Calu3 (cell line): Measurements from ENCODE around the gene GM2A. TPM values are rescaled to one million over a fixed set of nuclear protein-coding genes. Genes with fewer than 3 reads are reported as not detected.
"Not testable (repeated sequence)": the region's sequence is repeated elsewhere in the genome, so short reads cannot be mapped to it uniquely, and the experiment has no call there.

Source experiments
- BruUV-seq: library from RNA; stranded (reverse); fragments of 400-500 nt; replicated peaks from 2 replicates; lab custom pipeline; 2021; lab: Mats Ljungman, UMichigan
- CTCF ChIA-PET: fragments of 300-600 bp; sonication (Branson Sonifier 250); formaldehyde crosslinking; loops from one replicate; lab custom pipeline; 2022; ENCODE audit warnings: antibody characterized with exemption; lab: Charles Lee
- DNase-seq: peaks from one replicate; pipeline ENCODE4 v3.0.0; 2022
- H3K27ac Mint-ChIP-seq: one replicate; pipeline ENCODE4 v1.8.0; 2022; ENCODE audit warnings: mixed read lengths; ENCODE audit not compliant: unreplicated experiment
- H3K27me3 Mint-ChIP-seq: one replicate; pipeline ENCODE4 v1.8.0; 2022; ENCODE audit warnings: mixed read lengths; ENCODE audit not compliant: unreplicated experiment
- H3K36me3 Mint-ChIP-seq: one replicate; pipeline ENCODE4 v1.8.0; 2022; ENCODE audit warnings: mild to moderate bottlenecking, moderate library complexity, mixed read lengths; ENCODE audit not compliant: insufficient read depth, unreplicated experiment
- H3K4me1 Mint-ChIP-seq: one replicate; pipeline ENCODE4 v1.8.0; 2022; ENCODE audit warnings: mild to moderate bottlenecking, low read depth, mixed read lengths; ENCODE audit not compliant: unreplicated experiment
- H3K4me3 Mint-ChIP-seq: one replicate; pipeline ENCODE4 v1.8.0; 2022; ENCODE audit warnings: mild to moderate bottlenecking, low read depth, moderate library complexity, mixed read lengths; ENCODE audit not compliant: unreplicated experiment
- H3K9me3 Mint-ChIP-seq: one replicate; pipeline ENCODE4 v1.8.0; 2022; ENCODE audit warnings: low read depth, mixed read lengths; ENCODE audit not compliant: unreplicated experiment
- CTCF ChIP-seq: fragments of 200-600 bp; IDR thresholded peaks from one replicate; pipeline ENCODE4 v1.8.0; 2022; ENCODE audit warnings: antibody characterized with exemption; ENCODE audit not compliant: unreplicated experiment
- intact Hi-C: fragments of 100-400 bp; cut with micrococcal nuclease; formaldehyde crosslinking; loops from one replicate; pipeline ENCODE4 v1.10.0; 2022; ENCODE audit not compliant: unreplicated experiment
- total RNA-seq: library from RNA; stranded (reverse); gene quantifications from 2 replicates; pipeline ENCODE4 v1.2.3, GENCODE V29; 2022

Gene GM2A
- total RNA-seq, 1 experiment from 2014 or later: 22.4 TPM

DNA sequence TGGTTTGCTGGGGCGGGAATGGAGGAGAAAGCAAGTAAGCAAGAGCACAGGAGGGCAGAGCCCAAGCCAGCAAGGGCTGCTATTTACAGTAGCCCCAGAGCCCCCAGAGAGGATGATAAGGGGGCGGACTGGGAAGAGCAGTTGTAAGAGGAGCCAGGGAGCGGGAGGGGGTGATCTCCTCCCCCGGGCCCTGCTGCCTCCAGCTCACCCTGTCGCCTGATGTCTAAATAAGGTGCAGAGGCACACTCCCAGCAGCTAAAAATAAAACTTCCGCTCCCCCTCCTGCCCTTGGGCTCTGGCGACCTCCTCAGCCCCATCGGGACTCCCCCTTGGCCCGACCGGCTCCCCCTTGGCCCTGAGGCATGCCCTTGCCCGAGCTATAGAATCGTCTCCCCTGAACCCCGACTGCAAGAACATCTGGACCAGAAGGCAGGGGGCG, 14.7 kb upstream of the GM2A start:
- Mint-ChIP-seq H3K27ac (no peak overlapping the region), H3K36me3 (no peaks in the 10 kb centered on the region), H3K4me1 (peaks cover 10% of the 10 kb centered on the region), H3K27me3 (peaks cover 49% of the 10 kb centered on the region), H3K9me3 (no peaks in the 10 kb centered on the region), H3K4me3 (no peak overlapping the region)
- CTCF ChIA-PET: interaction anchor here (0.9 to 1.1 kb wide), 3 partner anchors 14 to 112 kb away, joined by 3 to 6 read pairs (median 3); partner anchors contain the start of gene GM2A
- DNase-seq: no peak
- no TSS peak for BruUV-seq
- TF ChIP-seq CTCF: no peak
- intact Hi-C loops: no loop called here

DNA sequence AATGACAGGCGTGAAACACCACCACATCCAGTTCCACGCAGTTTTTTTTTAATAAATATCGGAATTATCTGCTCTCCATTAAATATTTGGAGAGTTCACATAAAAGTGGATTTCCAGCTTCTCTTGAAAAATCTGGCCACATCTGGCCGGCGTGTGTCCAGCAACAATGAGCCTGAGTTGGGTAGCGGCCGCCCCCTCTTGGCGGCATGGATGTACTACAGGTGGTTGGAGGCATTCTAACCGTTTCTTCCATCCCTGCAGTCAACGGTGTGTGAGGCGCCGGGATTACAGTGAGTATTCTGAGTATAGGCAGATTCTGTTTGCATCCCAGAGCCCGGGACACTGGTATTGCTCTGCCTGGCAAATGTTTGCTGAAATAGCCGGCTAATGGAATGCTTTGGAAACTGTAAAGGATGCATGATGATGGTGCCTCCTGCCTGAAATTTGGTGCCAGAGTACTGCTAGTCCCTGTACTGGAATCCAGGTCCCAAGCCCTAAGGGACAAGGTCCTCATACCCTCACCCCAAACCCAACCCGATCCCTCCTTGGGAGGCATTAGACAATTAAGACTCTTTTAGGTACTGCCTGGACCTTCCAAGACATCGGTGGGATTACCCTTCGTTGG, 13.6 kb upstream of the GM2A start:
- H3K27ac Mint-ChIP-seq: no peak overlapping the region
- TF ChIP-seq CTCF: peak; percentile 18
- intact Hi-C loops: no loop called here
- peaks cover 10% of the 10 kb centered on the region for H3K4me1 Mint-ChIP-seq
- no peaks in the 10 kb centered on the region for H3K36me3 Mint-ChIP-seq
- H3K9me3 Mint-ChIP-seq: no peaks in the 10 kb centered on the region
- H3K27me3 Mint-ChIP-seq: peaks cover 38% of the 10 kb centered on the region
- DNase-seq: peak; percentile 53
- CTCF ChIA-PET: interaction anchor here (0.6 to 1.1 kb wide), 3 partner anchors 13 to 113 kb away, joined by 5 to 8 read pairs (median 6); partner anchors contain the start of gene GM2A
- H3K4me3 Mint-ChIP-seq: no peak overlapping the region
- BruUV-seq: no TSS peak

DNA sequence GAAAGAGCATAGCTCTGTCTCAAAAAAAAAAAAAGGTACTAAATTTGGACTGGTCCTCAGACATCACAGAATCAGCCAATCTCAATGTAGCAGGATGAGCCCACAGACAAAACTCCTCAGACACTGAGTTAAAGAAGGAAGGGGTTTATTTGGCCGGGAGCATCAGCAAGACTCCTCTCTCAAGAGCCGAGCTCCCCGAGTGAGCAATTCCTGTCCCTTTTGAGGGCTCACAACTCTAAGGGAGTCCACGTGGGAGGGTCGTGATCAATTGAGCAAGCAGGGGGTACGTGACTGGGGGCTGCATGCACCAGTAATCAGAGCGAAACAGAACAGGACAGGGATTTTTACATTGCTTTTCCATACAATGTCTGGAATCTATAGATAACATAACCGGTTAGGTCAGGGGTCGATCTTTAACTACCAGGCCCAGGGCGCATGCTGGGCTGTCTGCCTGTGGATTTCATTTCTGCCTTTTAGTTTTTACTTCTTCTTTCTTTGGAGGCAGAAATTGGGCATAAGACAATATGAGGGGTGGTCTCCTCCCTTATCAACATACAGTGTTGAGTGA, 12.6 kb upstream of the GM2A start:
- H3K9me3 Mint-ChIP-seq, H3K27ac Mint-ChIP-seq, H3K36me3 Mint-ChIP-seq, BruUV-seq, H3K4me3 Mint-ChIP-seq, H3K4me1 Mint-ChIP-seq, intact Hi-C loops, DNase-seq: not testable (repeated sequence)
- CTCF ChIA-PET: interaction anchor here (0.6 to 1.6 kb wide), 2 partner anchors 13 to 96 kb away, joined by 8 to 10 read pairs; partner anchors contain the start of gene GM2A
- H3K27me3 Mint-ChIP-seq: peaks cover 28% of the 10 kb centered on the region

- Mint-ChIP-seq H3K9me3 (no peaks in the 10 kb centered on the region), H3K27me3 (peaks cover 21% of the 10 kb centered on the region), H3K36me3 (no peaks in the 10 kb centered on the region), H3K4me1 (peaks cover 10% of the 10 kb centered on the region), H3K4me3 (no peak overlapping the region), H3K27ac (no peak overlapping the region)
- intact Hi-C loops: no loop called here
- no TSS peak for BruUV-seq
- DNase-seq: peak; percentile 49
- CTCF ChIA-PET: interaction anchor here (0.6 to 1.6 kb wide), 2 partner anchors 12 to 70 kb away, joined by 3 to 10 read pairs; partner anchors contain the start of gene GM2A
- TF ChIP-seq CTCF: no peak
These were observed 11.9 kb upstream of the GM2A start for GRCh38 chr5:151240924-151241635.
